ENCODE results near the gene SMIM31.

SMIM31 gene

GRCh38 chr4:164783976-164784375 lies 30.0 kb downstream of the SMIM31 start:
- in situ Hi-C loops (cut with MboI; ENCODE audit: low sequenced_read_pairs): no loop called here

DNA sequence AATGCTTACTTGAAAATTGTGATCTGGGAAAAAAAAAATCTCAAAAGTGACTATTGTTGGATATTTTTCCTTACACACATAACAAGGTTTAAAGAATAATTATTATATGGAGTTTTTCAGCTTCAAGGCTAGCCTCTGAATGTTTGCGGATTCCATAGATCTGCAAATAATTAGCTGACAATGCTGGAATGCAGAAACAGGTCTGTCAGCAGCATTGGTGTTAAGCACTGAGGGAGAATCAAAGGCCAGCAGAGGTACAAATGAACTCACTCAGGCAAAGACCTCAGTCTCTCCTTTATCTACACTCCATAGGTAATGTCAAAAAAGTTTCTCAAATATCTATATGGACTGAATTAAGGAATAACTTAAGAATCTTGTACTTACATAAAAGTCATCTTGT lies 35.1 kb downstream of the SMIM31 start:
- in situ Hi-C loops (cut with MboI; ENCODE audit: low sequenced_read_pairs): no loop called here

DNA sequence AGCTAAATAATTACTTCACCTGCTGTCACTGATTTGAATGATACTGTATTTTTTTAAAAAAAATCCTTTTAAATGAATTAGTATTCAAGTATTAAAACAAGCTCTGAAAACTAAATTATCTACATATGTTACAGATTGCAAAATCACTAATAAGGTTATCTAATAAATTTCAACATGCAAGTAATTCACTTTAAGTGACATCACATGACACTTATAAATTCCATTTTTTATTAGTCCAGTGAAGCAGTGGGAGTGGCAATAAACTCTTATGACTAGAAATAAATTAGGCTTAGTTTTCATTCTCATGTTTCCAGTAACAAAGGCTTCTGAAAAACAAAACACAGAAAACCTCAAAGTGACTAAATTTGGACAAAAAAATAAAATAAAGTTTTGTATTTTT lies 36.3 kb downstream of the SMIM31 start:
- in situ Hi-C loops (cut with MboI; ENCODE audit: low sequenced_read_pairs): no loop called here

GRCh38 chr4:164799410-164799809 lies 45.5 kb downstream of the SMIM31 start:
- in situ Hi-C loops (cut with MboI; ENCODE audit: low sequenced_read_pairs): no loop called here

- in situ Hi-C loops (cut with MboI; ENCODE audit: low sequenced_read_pairs): no loop called here
These were observed 46.9 kb downstream of the SMIM31 start for GRCh38 chr4:164800786-164801185.

- in situ Hi-C loops (cut with MboI; ENCODE audit: low sequenced_read_pairs): no loop called here
These were observed 48.5 kb downstream of the SMIM31 start for GRCh38 chr4:164802301-164802901.

GRCh38 chr4:164803702-164804101 lies 49.8 kb downstream of the SMIM31 start:
- in situ Hi-C loops (cut with MboI; ENCODE audit: low sequenced_read_pairs): no loop called here

DNA sequence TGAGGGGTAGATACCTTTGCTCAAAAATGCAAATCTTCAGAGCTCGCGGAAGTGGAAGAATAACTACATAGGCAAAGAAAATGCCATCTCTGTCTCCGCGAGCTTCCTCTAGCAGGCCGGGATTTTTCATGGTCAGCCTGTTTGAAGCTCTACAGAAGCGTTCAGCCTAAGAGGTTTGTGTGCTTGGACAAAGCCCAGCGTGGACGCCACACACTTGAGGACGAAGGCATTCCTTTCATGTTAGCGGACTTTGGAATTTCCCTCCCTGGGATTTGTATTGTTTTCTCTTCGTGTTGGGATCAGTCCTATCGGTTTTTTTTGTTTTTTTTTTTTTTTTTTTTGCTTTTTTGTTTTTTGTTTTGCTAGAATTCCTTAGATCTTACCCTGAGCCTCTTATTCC lies 53.7 kb downstream of the SMIM31 start:
- in situ Hi-C loops (cut with MboI; ENCODE audit: low sequenced_read_pairs): no loop called here

GRCh38 chr4:164813554-164813953 lies 59.6 kb downstream of the SMIM31 start:
- in situ Hi-C loops (cut with MboI; ENCODE audit: low sequenced_read_pairs): no loop called here

DNA sequence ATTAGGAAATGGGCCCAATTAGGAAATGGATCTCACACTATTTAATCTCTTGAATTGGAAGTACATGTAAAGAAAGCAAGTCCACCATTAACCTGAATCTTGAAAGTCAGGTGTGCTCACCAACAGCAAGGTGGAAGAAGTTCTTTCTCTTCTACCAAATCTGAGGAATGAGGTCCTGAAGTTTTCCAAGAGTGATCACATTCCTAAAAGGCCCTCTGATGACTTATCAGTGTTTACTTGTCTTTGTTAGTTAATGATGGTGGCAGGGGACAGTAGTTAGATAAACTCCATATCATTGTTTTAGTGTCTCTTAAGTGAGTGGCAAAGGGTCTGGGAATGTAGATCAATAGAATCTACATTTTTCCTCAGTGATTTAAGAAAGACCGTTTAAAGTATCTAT lies 61.8 kb downstream of the SMIM31 start:
- in situ Hi-C loops (cut with MboI; ENCODE audit: low sequenced_read_pairs): no loop called here

DNA sequence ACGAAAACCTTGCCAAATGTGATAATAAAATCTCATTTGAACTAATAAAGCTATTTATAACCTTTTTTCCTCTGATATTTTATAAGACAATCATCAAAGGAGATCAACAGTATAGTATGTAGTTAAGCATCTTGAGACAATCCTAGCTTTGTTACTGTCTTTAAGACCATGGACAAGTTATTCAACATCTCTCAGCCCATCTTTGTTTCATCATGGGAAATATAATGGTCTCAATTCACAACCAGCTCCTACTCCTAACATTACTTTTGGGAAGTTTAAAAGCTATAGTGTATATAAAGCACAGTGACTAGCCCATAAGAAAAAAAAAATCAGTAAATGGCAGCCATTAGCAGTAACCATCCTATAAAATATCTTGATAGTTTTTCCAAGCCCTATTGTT lies 65.4 kb downstream of the SMIM31 start:
- in situ Hi-C loops (cut with MboI; ENCODE audit: low sequenced_read_pairs): no loop called here

GRCh38 chr4:164821711-164822110 lies 67.8 kb downstream of the SMIM31 start:
- in situ Hi-C loops (cut with MboI; ENCODE audit: low sequenced_read_pairs): no loop called here

- in situ Hi-C loops (cut with MboI; ENCODE audit: low sequenced_read_pairs): no loop called here
These were observed 70.7 kb downstream of the SMIM31 start for GRCh38 chr4:164824581-164824980.

DNA sequence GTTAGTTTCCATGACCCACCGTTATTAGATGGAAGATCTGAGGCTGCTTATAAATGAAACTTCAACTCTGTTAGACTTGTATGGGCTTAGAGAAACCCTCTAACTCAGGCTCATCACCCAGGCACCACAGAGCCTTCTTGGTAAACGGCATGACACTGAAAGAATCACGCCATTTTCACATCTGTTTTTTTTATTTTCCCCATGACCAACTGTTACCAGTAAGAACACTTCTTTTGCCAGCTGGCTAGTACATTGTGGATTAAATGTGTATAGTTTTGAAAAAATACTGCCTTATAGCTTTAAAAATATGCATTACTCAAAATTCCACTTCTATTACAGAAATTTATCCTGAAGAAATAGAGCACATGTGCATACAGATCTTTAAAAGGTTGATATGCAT lies 75.0 kb downstream of the SMIM31 start:
- in situ Hi-C loops (cut with MboI; ENCODE audit: low sequenced_read_pairs): no loop called here

- in situ Hi-C loops (cut with MboI; ENCODE audit: low sequenced_read_pairs): no loop called here
These were observed 92.6 kb downstream of the SMIM31 start for GRCh38 chr4:164846566-164846965.

DNA sequence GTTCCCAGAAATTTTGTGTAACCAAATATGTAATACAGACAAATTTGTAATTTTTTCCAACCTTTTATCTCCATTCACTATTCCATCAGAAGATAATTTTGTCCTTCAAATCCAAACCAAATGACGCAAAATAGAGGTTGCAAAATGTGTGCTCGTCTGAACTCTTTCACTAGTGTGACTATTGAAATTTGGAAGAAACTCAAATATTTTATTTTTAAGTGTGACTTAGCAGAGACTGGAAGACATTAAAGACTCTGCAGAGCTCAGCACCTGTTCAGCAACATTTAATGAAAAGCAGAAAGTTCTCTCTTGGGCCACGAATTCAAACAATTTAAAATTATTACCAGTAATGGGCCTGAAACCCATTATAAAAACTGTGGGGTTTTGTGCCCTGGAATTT lies 93.1 kb downstream of the SMIM31 start:
- in situ Hi-C loops (cut with MboI; ENCODE audit: low sequenced_read_pairs): no loop called here

GRCh38 chr4:164847967-164848649 lies 94.2 kb downstream of the SMIM31 start:
- in situ Hi-C loops (cut with MboI; ENCODE audit: low sequenced_read_pairs): no loop called here

Measured in HL-60/S4 treated with phorbol 12-myristate 13-acetate at 8.2 ng/mL for 4 days and 3 days (cell line).